ENCODE measurements around the gene COL1A1.

DNA sequence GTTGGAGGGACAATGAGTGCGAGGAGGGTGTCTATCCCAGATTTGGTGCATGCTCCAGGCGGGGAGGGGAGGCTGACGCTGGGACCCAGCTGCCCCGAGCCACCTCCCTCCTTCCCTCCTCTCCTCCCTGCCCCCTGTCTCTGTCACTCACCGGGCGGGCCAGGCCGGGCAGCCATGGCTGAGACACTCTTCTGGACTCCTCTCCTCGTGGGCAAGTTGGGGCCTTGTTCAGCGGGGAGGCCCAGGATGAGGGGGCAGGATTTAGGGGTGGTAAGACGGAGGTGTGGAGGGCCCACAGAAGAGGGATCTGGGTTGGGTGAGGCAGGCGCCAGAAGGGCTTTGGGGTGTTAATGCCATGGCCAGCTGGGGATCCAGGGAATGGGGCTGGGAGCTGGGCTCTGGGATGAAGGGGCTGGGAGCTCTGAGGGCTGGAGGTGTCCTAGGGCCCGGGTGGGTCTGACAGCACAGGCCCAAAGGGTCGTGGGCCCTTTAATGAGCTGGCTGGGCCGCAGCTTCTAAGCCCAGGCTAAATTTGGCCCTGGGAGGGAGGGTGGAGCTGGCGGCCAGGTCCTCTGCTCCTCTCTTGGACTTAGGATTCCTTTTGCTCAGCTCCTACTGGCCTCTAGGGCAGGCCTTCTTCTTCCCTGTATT, 35.4 kb downstream of the COL1A1 start, which contains the start of gene SGCA:
- TF ChIP-seq, protein P1, sequence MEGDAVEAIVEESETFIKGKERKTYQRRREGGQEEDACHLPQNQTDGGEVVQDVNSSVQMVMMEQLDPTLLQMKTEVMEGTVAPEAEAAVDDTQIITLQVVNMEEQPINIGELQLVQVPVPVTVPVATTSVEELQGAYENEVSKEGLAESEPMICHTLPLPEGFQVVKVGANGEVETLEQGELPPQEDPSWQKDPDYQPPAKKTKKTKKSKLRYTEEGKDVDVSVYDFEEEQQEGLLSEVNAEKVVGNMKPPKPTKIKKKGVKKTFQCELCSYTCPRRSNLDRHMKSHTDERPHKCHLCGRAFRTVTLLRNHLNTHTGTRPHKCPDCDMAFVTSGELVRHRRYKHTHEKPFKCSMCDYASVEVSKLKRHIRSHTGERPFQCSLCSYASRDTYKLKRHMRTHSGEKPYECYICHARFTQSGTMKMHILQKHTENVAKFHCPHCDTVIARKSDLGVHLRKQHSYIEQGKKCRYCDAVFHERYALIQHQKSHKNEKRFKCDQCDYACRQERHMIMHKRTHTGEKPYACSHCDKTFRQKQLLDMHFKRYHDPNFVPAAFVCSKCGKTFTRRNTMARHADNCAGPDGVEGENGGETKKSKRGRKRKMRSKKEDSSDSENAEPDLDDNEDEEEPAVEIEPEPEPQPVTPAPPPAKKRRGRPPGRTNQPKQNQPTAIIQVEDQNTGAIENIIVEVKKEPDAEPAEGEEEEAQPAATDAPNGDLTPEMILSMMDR (IDR thresholded peaks at IDR 0.05; ENCODE audit: low read length): no peak
- no peak for TF ChIP-seq EZH2 (IDR thresholded peaks at IDR 0.05; ENCODE audit: borderline replicate concordance, low read length)

Data from OCI-LY1 (cell line).